Colonic mucosa (tissue), 4 donors: ENCODE data around the gene TTLL1. TPM values are rescaled to one million over a fixed set of nuclear protein-coding genes. Genes with fewer than 3 reads are reported as not detected.

Experiments used
- DNase-seq: peaks from one replicate; pipeline ENCODE4 v3.0.0-alpha.2; 2020
- H3K27ac ChIP-seq: fragments of 200-600 bp; one replicate; pipeline ENCODE4 v1.8.0; 2021
- H3K27me3 ChIP-seq: fragments of 200-600 bp; one replicate; pipeline ENCODE4 v1.8.0; 2021
- H3K36me3 ChIP-seq: fragments of 200-600 bp; one replicate; pipeline ENCODE4 v1.8.0; 2021
- H3K4me1 ChIP-seq: fragments of 200-600 bp; one replicate; pipeline ENCODE4 v1.8.0; 2021; ENCODE audit warnings: mild to moderate bottlenecking
- H3K4me3 ChIP-seq: fragments of 200-600 bp; one replicate; pipeline ENCODE4 v1.8.0; 2021
- H3K9ac ChIP-seq, 2 donors: one replicate each; pipeline ENCODE4 v1.7.0; 2013; ENCODE audit warnings: control low read depth in 2 of 2, low read depth in 2 of 2, low read length in 2 of 2
- H3K9me3 ChIP-seq: fragments of 200-600 bp; one replicate; pipeline ENCODE4 v1.8.0; 2021
- CTCF ChIP-seq: fragments of 200-600 bp; IDR thresholded peaks from one replicate; pipeline ENCODE4 v1.8.0; 2022; ENCODE audit warnings: antibody characterized with exemption, mild to moderate bottlenecking
- intact Hi-C: fragments of 100-400 bp; cut with DNase I; formaldehyde crosslinking; loops from one replicate; pipeline ENCODE4 v1.14.1; 2022
- total RNA-seq, 2 donors: library from RNA; stranded (reverse); fragmentation: NEBNext Ultra II Directional in 1 of 2; extraction: Animal tissue kit (Norgen Biotek cat#: 25700) in 1 of 2; gene quantifications; one replicate each; pipeline ENCODE4 v1.2.1, GENCODE V29; 2021
- donor health status: healthy.
- donor health status: DM: no; HTN: no; CAD: no.
- donor health status: DM: no; HTN: no; CAD: no.

The TTLL1 gene
- total RNA-seq, 2 donors from 2014 or later, result 1.9 to 3.3 TPM

GRCh38 chr22:43098356-43098755 is 9.2 kb upstream of the TTLL1 start:
- no peak overlapping the region for H3K9ac ChIP-seq
- no peak overlapping the region for H3K27ac ChIP-seq
- H3K36me3 ChIP-seq, result no peaks in the 10 kb centered on the region
- no peak for TF ChIP-seq CTCF
- H3K9me3 ChIP-seq, result no peaks in the 10 kb centered on the region
- no peak overlapping the region for H3K4me3 ChIP-seq
- H3K4me1 ChIP-seq, result no peaks in the 10 kb centered on the region
- no peaks in the 10 kb centered on the region for H3K27me3 ChIP-seq
- intact Hi-C loops, result no loop called here
- DNase-seq, result no peak

GRCh38 chr22:43096420-43096819 is 7.2 kb upstream of the TTLL1 start:
- DNase-seq, result no peak
- Histone ChIP-seq H3K36me3 (no peaks in the 10 kb centered on the region), H3K27ac (no peak overlapping the region), H3K27me3 (no peaks in the 10 kb centered on the region), H3K9me3 (no peaks in the 10 kb centered on the region), H3K4me1 (no peaks in the 10 kb centered on the region), H3K4me3 (no peak overlapping the region), H3K9ac (no peak overlapping the region)
- intact Hi-C loops, result no loop called here
- TF ChIP-seq CTCF, result no peak

GRCh38 chr22:43094551-43094950 is 5.4 kb upstream of the TTLL1 start:
- no peaks in the 10 kb centered on the region for H3K4me1 ChIP-seq
- no peak overlapping the region for H3K9ac ChIP-seq
- no peaks in the 10 kb centered on the region for H3K36me3 ChIP-seq
- no peaks in the 10 kb centered on the region for H3K9me3 ChIP-seq
- H3K27me3 ChIP-seq, result no peaks in the 10 kb centered on the region
- no peak for DNase-seq
- no peak overlapping the region for H3K4me3 ChIP-seq
- intact Hi-C loops, result no loop called here
- no peak for TF ChIP-seq CTCF
- no peak overlapping the region for H3K27ac ChIP-seq

- Histone ChIP-seq H3K4me3 (no peak overlapping the region), H3K36me3 (no peaks in the 10 kb centered on the region), H3K9me3 (no peaks in the 10 kb centered on the region), H3K27ac (no peak overlapping the region), H3K4me1 (no peaks in the 10 kb centered on the region), H3K27me3 (no peaks in the 10 kb centered on the region), H3K9ac (no peak overlapping the region)
- DNase-seq, result peak; percentile 56
- no peak for TF ChIP-seq CTCF
- intact Hi-C loops, result no loop called here
Observed at GRCh38 chr22:43094085-43094484, 4.9 kb upstream of the TTLL1 start.

- no peaks in the 10 kb centered on the region for H3K9me3 ChIP-seq
- no peaks in the 10 kb centered on the region for H3K36me3 ChIP-seq
- intact Hi-C loops, result no loop called here
- no peaks in the 10 kb centered on the region for H3K27me3 ChIP-seq
- no peak for TF ChIP-seq CTCF
- no peaks in the 10 kb centered on the region for H3K4me1 ChIP-seq
- no peak overlapping the region for H3K4me3 ChIP-seq
- DNase-seq, result no peak
- no peak overlapping the region for H3K9ac ChIP-seq
- no peak overlapping the region for H3K27ac ChIP-seq
Observed at GRCh38 chr22:43092085-43092484, 2.9 kb upstream of the TTLL1 start.
